HEK293T (cell line): Measurements from ENCODE around the gene RYR3.

Source experiments
- CTCF ChIA-PET: fragments of 350-600 bp; formaldehyde crosslinking; extraction: SDS; loops from one replicate; lab custom pipeline; 2021; ENCODE audit warnings: antibody characterized with exemption, inconsistent platforms; lab: Yijun Ruan, JAX
- POLR2A ChIA-PET: fragments of 350-600 bp; formaldehyde crosslinking; extraction: SDS; loops from one replicate; lab custom pipeline; 2020; ENCODE audit warnings: antibody characterized with exemption, inconsistent platforms; lab: Yijun Ruan, JAX
- DNase-seq: peaks from one replicate; pipeline ENCODE4 v3.0.0; 2012; ENCODE audit warnings: mixed read lengths; ENCODE audit errors: extremely low spot score
- ARNT ChIP-seq: fragments of 450-650 bp; IDR thresholded peaks from 2 replicates; pipeline ENCODE4 v1.6.1; 2017; ENCODE audit warnings: mild to moderate bottlenecking
- BHLHE40 ChIP-seq: fragments of 450-650 bp; IDR thresholded peaks from 2 replicates; pipeline ENCODE4 v1.6.1; 2016; ENCODE audit warnings: mild to moderate bottlenecking, moderate library complexity, borderline replicate concordance
- CTBP1 ChIP-seq: fragments of 450-650 bp; IDR thresholded peaks from 2 replicates; pipeline ENCODE4 v1.6.1; 2016; ENCODE audit warnings: borderline replicate concordance
- ELF4 ChIP-seq: fragments of 450-650 bp; IDR thresholded peaks from 2 replicates; pipeline ENCODE4 v1.6.1; 2017; ENCODE audit warnings: antibody characterized with exemption
- FOXA1 ChIP-seq: fragments of 450-650 bp; IDR thresholded peaks from 2 replicates; pipeline ENCODE4 v1.6.1; 2016; ENCODE audit warnings: mild to moderate bottlenecking
- FOXK2 ChIP-seq: fragments of 450-650 bp; IDR thresholded peaks from 2 replicates; pipeline ENCODE4 v1.6.1; 2016; ENCODE audit warnings: mild to moderate bottlenecking
- FOXM1 ChIP-seq: fragments of 450-650 bp; IDR thresholded peaks from 2 replicates; pipeline ENCODE4 v1.6.1; 2017; ENCODE audit warnings: mild to moderate bottlenecking, borderline replicate concordance
- HDGF ChIP-seq: fragments of 450-650 bp; IDR thresholded peaks from 2 replicates; pipeline ENCODE4 v1.6.1; 2017; ENCODE audit warnings: antibody characterized with exemption, borderline replicate concordance
- L3MBTL2 ChIP-seq: fragments of 450-650 bp; conservative IDR thresholded peaks from 2 replicates; pipeline ENCODE4 v1.6.1; 2016; ENCODE audit warnings: mild to moderate bottlenecking
- LEF1 ChIP-seq: fragments of 450-650 bp; IDR thresholded peaks from 2 replicates; pipeline ENCODE4 v1.6.1; 2017; ENCODE audit warnings: mild to moderate bottlenecking, borderline replicate concordance
- NFRKB ChIP-seq: fragments of 450-650 bp; IDR thresholded peaks from 2 replicates; pipeline ENCODE4 v1.6.1; 2016; ENCODE audit warnings: mild to moderate bottlenecking, moderate library complexity
- SP1 ChIP-seq: fragments of 450-650 bp; IDR thresholded peaks from 2 replicates; pipeline ENCODE4 v1.6.1; 2017
- SUZ12 ChIP-seq: fragments of 450-650 bp; IDR thresholded peaks from 2 replicates; pipeline ENCODE4 v1.6.1; 2016; ENCODE audit warnings: mild to moderate bottlenecking
- TARDBP ChIP-seq: fragments of 450-650 bp; IDR thresholded peaks from 2 replicates; pipeline ENCODE4 v1.6.1; 2016
- ZNF384 ChIP-seq: fragments of 450-650 bp; IDR thresholded peaks from 2 replicates; pipeline ENCODE4 v1.6.1; 2016
- TF ChIP-seq, protein P1 (sequence below): fragments of 450-650 bp; IDR thresholded peaks from 2 replicates; pipeline ENCODE4 v1.6.1; 2016

RYR3 gene

DNA sequence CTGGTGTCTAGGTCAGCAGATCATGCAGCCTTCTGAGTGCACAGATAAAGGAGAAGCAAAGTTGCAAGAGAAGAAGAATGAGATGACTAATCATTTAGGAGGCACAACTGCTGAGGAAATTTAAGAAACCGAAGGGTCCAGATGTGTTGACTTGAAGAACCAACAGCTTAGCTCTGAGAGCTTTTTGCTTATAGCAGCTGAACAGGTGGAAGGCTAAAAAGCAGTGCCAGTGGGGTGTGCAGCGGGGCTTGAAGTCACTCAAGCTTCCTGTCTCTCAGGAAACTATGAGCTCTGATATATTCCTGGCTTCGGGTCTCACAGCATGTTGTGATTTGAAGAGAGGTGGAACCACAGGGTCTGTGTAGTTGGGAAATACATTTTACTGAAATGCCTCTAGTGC, 305.7 kb downstream of the RYR3 start:
- ChIA-PET POLR2A (no interaction called here), CTCF (no interaction called here)
- TF ChIP-seq L3MBTL2 (no peak), HDGF (no peak), FOXM1 (no peak), ARNT (no peak), SUZ12 (no peak), NFRKB (no peak), FOXA1 (no peak), LEF1 (no peak), CTBP1 (no peak), BHLHE40 (no peak), TARDBP (no peak)
- TF ChIP-seq, protein P1, sequence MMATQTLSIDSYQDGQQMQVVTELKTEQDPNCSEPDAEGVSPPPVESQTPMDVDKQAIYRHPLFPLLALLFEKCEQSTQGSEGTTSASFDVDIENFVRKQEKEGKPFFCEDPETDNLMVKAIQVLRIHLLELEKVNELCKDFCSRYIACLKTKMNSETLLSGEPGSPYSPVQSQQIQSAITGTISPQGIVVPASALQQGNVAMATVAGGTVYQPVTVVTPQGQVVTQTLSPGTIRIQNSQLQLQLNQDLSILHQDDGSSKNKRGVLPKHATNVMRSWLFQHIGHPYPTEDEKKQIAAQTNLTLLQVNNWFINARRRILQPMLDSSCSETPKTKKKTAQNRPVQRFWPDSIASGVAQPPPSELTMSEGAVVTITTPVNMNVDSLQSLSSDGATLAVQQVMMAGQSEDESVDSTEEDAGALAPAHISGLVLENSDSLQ, result no peak
- no peak for DNase-seq

DNA sequence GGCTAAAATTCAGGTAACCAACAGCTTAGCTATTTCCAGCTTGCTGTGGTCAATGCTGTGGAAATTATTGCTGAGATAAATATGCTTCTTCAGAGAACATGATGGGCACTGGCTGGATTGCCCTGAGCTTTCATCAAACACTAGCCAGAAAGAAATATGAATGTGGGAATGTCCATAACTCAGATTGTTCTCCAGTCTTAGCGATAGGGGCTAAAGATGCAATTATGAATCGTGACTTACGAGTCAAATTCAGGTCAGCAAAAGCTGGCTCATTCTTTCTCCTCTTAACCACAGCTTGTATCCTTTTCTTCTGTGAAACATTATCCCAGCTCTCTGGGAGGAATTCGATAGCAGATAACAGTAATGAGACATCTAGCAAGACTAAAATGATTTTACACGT, 307.6 kb downstream of the RYR3 start:
- no peak for TF ChIP-seq CTBP1
- no peak for TF ChIP-seq SP1
- no peak for DNase-seq
- ChIA-PET CTCF (interaction anchor here (0.7 kb wide), 1 partner anchor 326 kb away, joined by 4 read pairs; no protein-coding TSS in a partner anchor), POLR2A (no interaction called here)

DNA sequence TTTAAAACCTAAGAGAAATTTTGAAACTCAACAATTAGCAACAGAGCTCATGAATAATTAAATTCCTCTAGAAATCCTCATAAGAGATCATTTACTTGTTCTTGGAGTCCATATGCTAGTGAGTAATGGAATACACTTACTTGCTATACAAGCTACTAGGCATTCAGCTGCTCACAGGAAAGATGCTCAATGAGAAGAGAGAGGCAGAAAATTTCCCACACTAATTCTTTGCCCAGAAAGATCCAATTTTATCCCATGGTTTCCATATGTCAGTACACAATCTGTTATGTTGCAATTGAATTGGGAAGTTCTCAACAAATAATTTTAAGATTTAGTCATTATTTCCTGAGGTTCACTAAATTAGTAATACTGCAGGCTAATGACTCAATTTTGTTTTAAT, 310.4 kb downstream of the RYR3 start:
- CTCF ChIA-PET, result interaction anchor here (0.7 kb wide), 1 partner anchor 61 kb away, joined by 3 read pairs; no protein-coding TSS in a partner anchor
- no peak for DNase-seq
- no peak for TF ChIP-seq ZNF384
- POLR2A ChIA-PET, result no interaction called here

DNA sequence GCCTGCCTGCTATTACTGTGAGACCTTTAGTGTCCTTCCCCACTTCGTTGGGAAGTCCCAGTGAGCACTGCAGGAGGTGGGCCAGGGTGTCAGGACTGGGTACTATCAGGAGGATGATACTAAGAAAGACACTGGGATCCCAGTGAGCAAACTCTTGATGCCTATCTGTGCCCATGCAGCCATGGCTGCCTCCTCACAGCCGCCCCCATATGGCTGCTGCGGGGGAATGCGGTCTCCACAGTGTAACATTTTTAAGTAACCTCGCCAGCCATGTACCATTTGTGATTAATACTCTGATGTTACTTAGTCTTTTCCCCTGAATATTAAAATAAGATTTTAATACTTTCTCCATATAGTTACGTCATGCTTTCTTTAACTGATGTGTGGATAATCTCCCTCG, 312.2 kb downstream of the RYR3 start:
- no peak for DNase-seq
- POLR2A ChIA-PET, result no interaction called here
- CTCF ChIA-PET, result no interaction called here
- TF ChIP-seq SP1 (no peak), ARNT (no peak), FOXA1 (no peak), BHLHE40 (no peak), ELF4 (no peak), LEF1 (no peak), NFRKB (no peak), FOXK2 (no peak), TARDBP (no peak), L3MBTL2 (no peak), CTBP1 (no peak), SUZ12 (no peak), HDGF (no peak), FOXM1 (no peak), ZNF384 (no peak)
- TF ChIP-seq, protein P1, result no peak

DNA sequence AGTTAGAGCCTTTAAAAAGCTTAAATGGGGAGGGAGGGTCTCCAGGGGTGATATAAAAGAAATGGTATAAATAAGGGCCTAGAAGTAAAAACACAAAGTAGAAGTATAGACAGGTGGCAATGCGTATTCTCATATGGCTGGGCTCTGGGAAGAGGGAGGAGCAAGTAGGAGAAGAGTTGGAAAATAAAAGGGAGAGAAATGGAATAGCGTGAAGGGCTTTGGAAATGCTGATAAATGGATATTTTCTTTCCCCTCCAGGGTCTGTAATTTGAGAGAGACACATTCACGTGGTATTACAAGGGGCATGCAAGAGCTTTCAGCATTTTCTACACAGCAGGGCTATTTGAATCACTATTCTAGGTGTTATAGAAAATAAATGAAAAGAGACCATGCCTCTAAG, 313.7 kb downstream of the RYR3 start:
- DNase-seq, result no peak
- ChIA-PET CTCF (no interaction called here), POLR2A (no interaction called here)
- no peak for TF ChIP-seq L3MBTL2
- no peak for TF ChIP-seq TARDBP

DNA sequence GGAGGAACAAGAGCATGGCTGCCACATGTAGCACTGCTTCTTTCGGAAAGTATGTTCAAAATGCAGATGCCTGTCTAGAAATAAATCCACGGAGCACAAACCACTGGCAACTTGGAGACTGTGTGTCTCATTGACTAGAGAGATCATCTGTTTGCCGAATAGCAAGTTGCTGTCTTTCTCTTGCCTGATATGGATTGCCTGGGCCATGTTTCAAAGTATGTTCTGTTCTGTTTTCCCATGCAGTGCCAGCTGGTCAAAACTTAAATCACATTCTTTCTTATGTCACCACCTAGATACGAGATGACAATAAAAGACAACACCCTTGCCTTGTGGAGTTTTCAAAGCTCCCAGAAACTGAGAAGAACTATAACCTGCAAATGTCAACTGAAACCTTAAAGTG, 318.9 kb downstream of the RYR3 start:
- no peak for TF ChIP-seq TARDBP
- TF ChIP-seq ARNT, result no peak
- TF ChIP-seq CTBP1, result no peak
- no peak for TF ChIP-seq HDGF
- TF ChIP-seq FOXK2, result no peak
- TF ChIP-seq ZNF384, result no peak
- no peak for TF ChIP-seq FOXM1
- no peak for TF ChIP-seq LEF1
- CTCF ChIA-PET, result interaction anchor here (0.7 kb wide), 1 partner anchor 106 kb away, joined by 3 read pairs; no protein-coding TSS in a partner anchor
- POLR2A ChIA-PET, result no interaction called here
- DNase-seq, result no peak

DNA sequence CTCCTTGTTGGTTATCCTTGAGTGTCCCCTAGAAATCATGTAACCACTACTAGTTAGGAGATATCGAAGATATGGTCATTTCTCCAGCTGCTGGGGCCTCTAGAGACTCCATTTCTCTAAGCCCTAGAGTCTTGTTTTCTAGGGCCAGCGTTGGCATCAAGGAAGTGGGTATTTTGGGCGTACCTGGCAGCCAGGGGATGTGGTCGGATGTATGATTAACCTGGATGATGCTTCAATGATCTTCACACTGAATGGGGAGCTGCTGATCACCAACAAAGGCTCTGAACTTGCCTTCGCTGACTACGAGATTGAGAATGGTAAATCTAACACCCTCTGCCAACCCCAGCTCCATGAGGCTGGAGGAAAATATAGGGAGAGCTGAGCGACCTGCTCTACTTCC, 325.5 kb downstream of the RYR3 start:
- TF ChIP-seq ELF4 (no peak), LEF1 (no peak), L3MBTL2 (no peak), BHLHE40 (no peak), NFRKB (no peak), FOXM1 (no peak), FOXK2 (no peak), ARNT (no peak), SUZ12 (no peak), SP1 (no peak), TARDBP (no peak), ZNF384 (no peak), FOXA1 (no peak), CTBP1 (no peak), HDGF (no peak)
- TF ChIP-seq, protein P1, result no peak
- ChIA-PET POLR2A (no interaction called here), CTCF (interaction anchor here (0.5 kb wide), 1 partner anchor 268 kb away, joined by 4 read pairs; no protein-coding TSS in a partner anchor)
- DNase-seq, result no peak
